ENCODE data around the gene NINJ2. TPM values are rescaled to one million over a fixed set of nuclear protein-coding genes. Genes with fewer than 3 reads are reported as not detected.

NINJ2 gene
- total RNA-seq, 1 donor from 2014 or later, result 0.69 TPM

GRCh38 chr12:662566-663292, 516 bp downstream of the NINJ2 start:
- H3K27me3 Mint-ChIP-seq (ENCODE audit: low read depth), result no peaks in the 10 kb centered on the region
- H3K9me3 Mint-ChIP-seq, result no peaks in the 10 kb centered on the region
- H3K36me3 Mint-ChIP-seq, result no peaks in the 10 kb centered on the region
- DNase-seq (ENCODE audit: low spot score in 2 of 2, unreplicated experiment in 2 of 2), result no peak
- no peak overlapping the region for H3K4me3 Mint-ChIP-seq
- peaks cover 20% of the 10 kb centered on the region for H3K4me1 Mint-ChIP-seq
- peak overlapping the region; percentile 72 for H3K27ac Mint-ChIP-seq
- TF ChIP-seq CTCF (IDR thresholded peaks at IDR 0.05; ENCODE audit: unreplicated experiment), result no peak

GRCh38 chr12:661720-662486, 1.3 kb downstream of the NINJ2 start:
- H3K27me3 Mint-ChIP-seq (ENCODE audit: low read depth), result no peaks in the 10 kb centered on the region

GRCh38 chr12:659090-659683, 4.1 kb downstream of the NINJ2 start:
- H3K27ac Mint-ChIP-seq, result no peak overlapping the region
- H3K27me3 Mint-ChIP-seq (ENCODE audit: low read depth), result no peaks in the 10 kb centered on the region
- DNase-seq (ENCODE audit: low spot score in 2 of 2, unreplicated experiment in 2 of 2), result no peak
- H3K4me3 Mint-ChIP-seq, result no peak overlapping the region
- H3K36me3 Mint-ChIP-seq, result no peaks in the 10 kb centered on the region
- no peak for TF ChIP-seq CTCF (IDR thresholded peaks at IDR 0.05; ENCODE audit: unreplicated experiment)
- H3K9me3 Mint-ChIP-seq, result no peaks in the 10 kb centered on the region
- peaks cover 20% of the 10 kb centered on the region for H3K4me1 Mint-ChIP-seq

More at GRCh38 chr12:661720-662486, 1.3 kb downstream of the NINJ2 start:
- DNase-seq (ENCODE audit: low spot score in 2 of 2, unreplicated experiment in 2 of 2), result no peak
- Mint-ChIP-seq H3K4me1 (peaks cover 20% of the 10 kb centered on the region), H3K4me3 (no peak overlapping the region), H3K9me3 (no peaks in the 10 kb centered on the region), H3K27ac (no peak overlapping the region), H3K36me3 (no peaks in the 10 kb centered on the region)
- TF ChIP-seq CTCF (IDR thresholded peaks at IDR 0.05; ENCODE audit: unreplicated experiment), result no peak

GRCh38 chr12:650983-651382, 12.3 kb downstream of the NINJ2 start:
- TF ChIP-seq CTCF (IDR thresholded peaks at IDR 0.05; ENCODE audit: unreplicated experiment), result no peak
- no peaks in the 10 kb centered on the region for H3K36me3 Mint-ChIP-seq
- no peak overlapping the region for H3K4me3 Mint-ChIP-seq
- no peak overlapping the region for H3K27ac Mint-ChIP-seq
- peaks cover 6% of the 10 kb centered on the region for H3K4me1 Mint-ChIP-seq
- no peaks in the 10 kb centered on the region for H3K27me3 Mint-ChIP-seq (ENCODE audit: low read depth)
- no peak for DNase-seq (ENCODE audit: low spot score in 2 of 2, unreplicated experiment in 2 of 2)
- H3K9me3 Mint-ChIP-seq, result peaks cover 21% of the 10 kb centered on the region

- Mint-ChIP-seq H3K36me3 (no peaks in the 10 kb centered on the region), H3K4me3 (no peak overlapping the region), H3K4me1 (peaks cover 28% of the 10 kb centered on the region), H3K9me3 (peaks cover 17% of the 10 kb centered on the region), H3K27ac (no peak overlapping the region), H3K27me3 (ENCODE audit: low read depth) (no peaks in the 10 kb centered on the region)
- TF ChIP-seq CTCF (IDR thresholded peaks at IDR 0.05; ENCODE audit: unreplicated experiment), result no peak
- no peak for DNase-seq (ENCODE audit: low spot score in 2 of 2, unreplicated experiment in 2 of 2)
These were observed 15.7 kb downstream of the NINJ2 start for GRCh38 chr12:647385-648085.

Data from mesothelial cell of epicardium (in vitro differentiated cells).